H1 (cell line): ENCODE measurements around the gene TSEN34. TPM values are rescaled to one million over a fixed set of nuclear protein-coding genes. Genes with fewer than 3 reads are reported as not detected.
"Not testable (repeated sequence)": the region's sequence is repeated elsewhere in the genome, so short reads cannot be mapped to it uniquely, and the experiment has no call there.

Experiments used
- CTCF ChIA-PET: fragments of 300-600 bp; sonication (Branson Sonifier 250); formaldehyde crosslinking; loops from one replicate; lab custom pipeline; 2021; ENCODE audit not compliant: partially characterized antibody; lab: Charles Lee
- POLR2A ChIA-PET: fragments of 300-600 bp; sonication (Branson Sonifier 250); formaldehyde crosslinking; loops from one replicate; lab custom pipeline; 2021; ENCODE audit warnings: inconsistent platforms; ENCODE audit not compliant: partially characterized antibody; lab: Charles Lee
- DNase-seq, 2 experiments: peaks; one replicate each; pipeline versions ENCODE4 v3.0.0 to v3.0.0-alpha.2; 2010 to 2022; ENCODE audit warnings: low spot score in 2 of 2, low read depth in 1 of 2, mixed read lengths in 1 of 2
- FAIRE-seq: peaks from 2 replicates; lab custom pipeline; 2011; peaks lifted over from hg19 to GRCh38; lab: Jason Lieb, UNC
- H2AFZ ChIP-seq: 2 replicates; pipeline ENCODE4 v1.8.1; 2012; ENCODE audit warnings: low read length, inconsistent platforms
- H2AK5ac ChIP-seq: 2 replicates; pipeline ENCODE4 v1.6.1; 2013; ENCODE audit warnings: low read depth, low read length
- H2BK120ac ChIP-seq: replicated peaks from 2 replicates; pipeline ENCODE3; 2013; ENCODE audit warnings: low read depth, low read length, inconsistent platforms
- H2BK12ac ChIP-seq: 2 replicates; pipeline ENCODE4 v1.6.1; 2013; ENCODE audit warnings: low read depth, low read length
- H2BK15ac ChIP-seq: 2 replicates; pipeline ENCODE4 v1.6.1; 2013; ENCODE audit warnings: low read length
- H2BK20ac ChIP-seq: 2 replicates; pipeline ENCODE4 v1.6.1; 2013; ENCODE audit warnings: low read length
- H2BK5ac ChIP-seq: 2 replicates; pipeline ENCODE4 v1.6.1; 2013; ENCODE audit warnings: low read depth, low read length
- H3K14ac ChIP-seq: 2 replicates; pipeline ENCODE4 v1.6.1; 2013; ENCODE audit warnings: inconsistent platforms; ENCODE audit not compliant: insufficient read length
- H3K18ac ChIP-seq: 2 replicates; pipeline ENCODE4 v1.6.1; 2013; ENCODE audit warnings: low read length; ENCODE audit errors: extremely low read depth
- H3K23ac ChIP-seq: 2 replicates; pipeline ENCODE4 v1.6.1; 2013; ENCODE audit warnings: inconsistent platforms; ENCODE audit not compliant: insufficient read length
- H3K23me2 ChIP-seq: 2 replicates; pipeline ENCODE4 v1.6.1; 2013; ENCODE audit warnings: low read depth, low read length
- H3K27ac ChIP-seq: 2 replicates; pipeline ENCODE4 v1.6.1; 2011; ENCODE audit warnings: low read depth, low read length, inconsistent platforms
- H3K27me3 ChIP-seq, 4 experiments: replicated peaks in 1 of 4; 1 replicate in 1 of 4; 2 replicates in 3 of 4; pipeline versions ENCODE4 v1.6.1 to v1.8.1; 2011 to 2013; ENCODE audit warnings: low read length in 3 of 4, mild to moderate bottlenecking in 3 of 4, inconsistent platforms in 2 of 4, mixed read lengths in 2 of 4, moderate library complexity in 1 of 4; ENCODE audit not compliant: control insufficient read depth in 3 of 4, insufficient read depth in 3 of 4; ENCODE audit errors: extremely low read depth in 1 of 4
- H3K36me3 ChIP-seq, 4 experiments: 2 replicates each; pipeline versions ENCODE4 v1.6.1 to v1.8.1; 2011 to 2013; ENCODE audit warnings: mild to moderate bottlenecking in 4 of 4, low read length in 3 of 4, moderate library complexity in 2 of 4, control low read depth in 1 of 4, inconsistent platforms in 1 of 4; ENCODE audit not compliant: insufficient read depth in 4 of 4, control insufficient read depth in 2 of 4
- H3K4ac ChIP-seq: replicated peaks from 2 replicates; pipeline ENCODE3; 2013; ENCODE audit warnings: low read length, low read depth, mixed read lengths, inconsistent platforms; ENCODE audit not compliant: insufficient read length
- H3K4me1 ChIP-seq, 4 experiments: replicated peaks in 1 of 4; 1 replicate in 1 of 4; 2 replicates in 3 of 4; pipeline versions ENCODE4 v1.6.1 to v1.8.1; 2011 to 2013; ENCODE audit warnings: low read length in 3 of 4, inconsistent platforms in 2 of 4, mixed read lengths in 1 of 4; ENCODE audit not compliant: insufficient read depth in 4 of 4, control insufficient read depth in 3 of 4
- H3K4me2 ChIP-seq, 2 experiments: 2 replicates each; pipeline versions ENCODE4 v1.6.1 to v1.8.1; 2011 to 2013; ENCODE audit warnings: low read depth in 2 of 2, low read length in 2 of 2, control low read depth in 1 of 2, inconsistent platforms in 1 of 2, mild to moderate bottlenecking in 1 of 2; ENCODE audit not compliant: insufficient read depth in 1 of 2
- H3K4me3 ChIP-seq, 4 experiments: fragments of 200-600, 300-600 bp in 1 of 4; sonication (generic), shearing (Covaris generic), sonication (Bioruptor Twin) in 1 of 4; 2 replicates each; pipeline versions ENCODE4 v1.5.1 to v1.8.1; 2011 to 2016; ENCODE audit warnings: low read length in 4 of 4, low read depth in 3 of 4, control low read depth in 2 of 4, inconsistent platforms in 2 of 4, mild to moderate bottlenecking in 2 of 4, mixed read lengths in 1 of 4, moderate library complexity in 1 of 4; ENCODE audit not compliant: insufficient read depth in 2 of 4; ENCODE audit errors: extremely low read depth in 1 of 4
- H3K56ac ChIP-seq: replicated peaks from 2 replicates; pipeline ENCODE3; 2013; ENCODE audit warnings: low read depth, mild to moderate bottlenecking, mixed read lengths, low read length, inconsistent platforms; ENCODE audit not compliant: insufficient read length
- H3K79me1 ChIP-seq: 2 replicates; pipeline ENCODE4 v1.6.1; 2013; ENCODE audit warnings: low read depth, low read length, control low read depth
- H3K79me2 ChIP-seq, 2 experiments: 2 replicates each; pipeline versions ENCODE4 v1.6.1 to v1.8.1; 2012 to 2013; ENCODE audit warnings: low read length in 2 of 2, mild to moderate bottlenecking in 2 of 2, inconsistent platforms in 1 of 2; ENCODE audit not compliant: insufficient read depth in 2 of 2, control insufficient read depth in 1 of 2
- H3K9ac ChIP-seq, 4 experiments: replicated peaks in 1 of 4; 1 replicate in 1 of 4; 2 replicates in 3 of 4; pipeline versions ENCODE4 v1.6.1 to v1.8.1; 2011 to 2013; ENCODE audit warnings: low read depth in 3 of 4, low read length in 3 of 4, control low read depth in 2 of 4, mild to moderate bottlenecking in 2 of 4, moderate library complexity in 2 of 4, inconsistent platforms in 1 of 4; ENCODE audit errors: extremely low read depth in 1 of 4
- H3K9me3 ChIP-seq, 2 experiments: 2 replicates each; pipeline versions ENCODE4 v1.6.1 to v1.8.1; 2012 to 2013; ENCODE audit warnings: mild to moderate bottlenecking in 2 of 2, moderate library complexity in 2 of 2, control low read depth in 1 of 2, inconsistent platforms in 1 of 2, low read depth in 1 of 2, low read length in 1 of 2, mixed read lengths in 1 of 2; ENCODE audit not compliant: insufficient read depth in 2 of 2
- H4K20me1 ChIP-seq, 2 experiments: replicated peaks in 1 of 2; 2 replicates each; pipeline versions ENCODE3 to v1.8.1; 2011 to 2013; ENCODE audit warnings: inconsistent platforms in 2 of 2, low read length in 2 of 2, mild to moderate bottlenecking in 1 of 2; ENCODE audit not compliant: insufficient read depth in 2 of 2, control insufficient read depth in 1 of 2
- H4K5ac ChIP-seq: 2 replicates; pipeline ENCODE4 v1.6.1; 2013; ENCODE audit warnings: low read length, low read depth, mixed read lengths, inconsistent platforms; ENCODE audit not compliant: insufficient read length
- H4K8ac ChIP-seq: 2 replicates; pipeline ENCODE4 v1.8.0; 2013; ENCODE audit warnings: mild to moderate bottlenecking, moderate library complexity, low read length, inconsistent platforms; ENCODE audit not compliant: insufficient read depth; ENCODE audit errors: extremely low read depth
- H4K91ac ChIP-seq: replicated peaks from 2 replicates; pipeline ENCODE3; 2013; ENCODE audit warnings: low read length, mixed read lengths, inconsistent platforms; ENCODE audit not compliant: insufficient read length
- WGBS, 2 experiments: shearing (Covaris generic) in 1 of 2; methylation state at CpG; one replicate each; pipeline versions ENCODE4 v1.1.6 to v1.1.7; 2013 to 2015; ENCODE audit warnings: low lambda C conversion rate in 2 of 2, mixed read lengths in 2 of 2, inconsistent platforms in 1 of 2, low coverage in 1 of 2, missing lambda C conversion rate in 1 of 2; ENCODE audit not compliant: insufficient replicate concordance in 2 of 2, insufficient coverage in 1 of 2, insufficient read length in 1 of 2; ENCODE audit errors: extremely low coverage in 1 of 2, missing lambda C conversion rate in 1 of 2; 5-methylcytosine and 5-hydroxymethylcytosine counted together
- polyA plus RNA-seq, 7 experiments: library from polyadenylated mRNA; depleted of rRNA in 3 of 7; stranded (reverse) in 5 of 7; unstranded in 2 of 7; fragments of >200 nt in 5 of 7; fragments of 200-250 nt in 2 of 7; gene quantifications; 1 replicate in 5 of 7; 2 replicates in 1 of 7; 4 replicates in 1 of 7; pipeline versions ENCODE4 v1.2.1 to v1.2.3, GENCODE V29; 2011 to 2013; ENCODE audit warnings: missing spikeins in 2 of 7, mixed read lengths in 2 of 7
- total RNA-seq: library from RNA; stranded (reverse); fragmentation: NEBNext Ultra II Directional; extraction: Animal tissue kit (Norgen Biotek cat#: 25700); gene quantifications from 2 replicates; pipeline ENCODE4 v1.2.1, GENCODE V29; 2021

The TSEN34 gene
- total and polyA plus RNA-seq, 2 of the 8 experiments (the other 6 are each of a cell fraction or from before 2014, with no cell fraction given), result 22.5 to 52.3 TPM

DNA sequence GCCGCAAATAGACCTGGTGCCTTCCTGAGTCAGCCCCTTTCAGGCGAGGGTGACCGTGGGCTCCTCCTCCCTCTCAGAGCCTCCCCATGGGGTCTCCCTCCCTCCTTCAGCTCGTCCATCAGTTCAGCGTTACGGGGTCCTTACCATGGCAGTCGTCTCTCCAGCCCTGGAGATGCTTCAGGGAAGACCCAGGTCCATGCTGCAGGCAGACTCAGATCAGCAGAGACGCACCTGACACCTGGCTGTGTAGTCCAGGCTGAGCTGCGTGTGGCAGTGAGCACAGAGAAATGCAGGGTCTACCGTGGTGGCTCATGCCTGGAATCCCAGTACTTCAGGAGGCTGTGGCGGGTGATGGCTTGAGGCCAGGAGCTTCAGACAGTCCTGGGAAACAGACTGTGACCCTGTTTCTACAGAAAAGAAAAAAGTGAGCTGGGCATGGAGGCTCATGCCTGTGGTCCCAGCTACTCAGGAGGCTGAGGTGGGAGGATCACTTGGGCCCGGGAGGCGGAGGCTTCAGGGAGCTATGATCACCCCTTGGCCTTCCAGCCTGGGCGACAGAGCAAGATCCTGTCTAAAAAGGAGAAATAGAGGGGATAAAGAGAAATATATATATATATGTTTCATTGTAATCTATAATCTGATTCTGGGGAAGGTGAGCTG lies 32.3 kb downstream of the TSEN34 start:
- not testable (repeated sequence) for H2AFZ ChIP-seq, H3K4ac ChIP-seq, H3K56ac ChIP-seq, H4K5ac ChIP-seq, H4K91ac ChIP-seq, H3K27me3 ChIP-seq, H2BK12ac ChIP-seq, FAIRE-seq, H3K4me1 ChIP-seq, H3K9me3 ChIP-seq, DNase-seq, H3K18ac ChIP-seq, H2BK15ac ChIP-seq, H3K9ac ChIP-seq, H3K4me2 ChIP-seq, H4K8ac ChIP-seq, H3K79me2 ChIP-seq, H2BK120ac ChIP-seq, H3K27ac ChIP-seq, H2AK5ac ChIP-seq, H2BK5ac ChIP-seq, H3K36me3 ChIP-seq, H4K20me1 ChIP-seq, H3K23ac ChIP-seq, H3K79me1 ChIP-seq, H3K23me2 ChIP-seq, H3K14ac ChIP-seq, H2BK20ac ChIP-seq, H3K4me3 ChIP-seq
- ChIA-PET CTCF (interaction anchor here (1.3 to 1.9 kb wide), 2 partner anchors 9 to 168 kb away, joined by 5 to 6 read pairs; no protein-coding TSS in a partner anchor), POLR2A (interaction anchor here (0.8 to 5.4 kb wide), 5 partner anchors 9 to 23 kb away, joined by 3 to 33 read pairs (median 11); partner anchors contain the start of gene RPS9)
- WGBS, 2 experiments, result 82% methylated on average over 14 of the region's 14 CpGs; no CpG with 5 or more reads in 1 of the 2 experiments

DNA sequence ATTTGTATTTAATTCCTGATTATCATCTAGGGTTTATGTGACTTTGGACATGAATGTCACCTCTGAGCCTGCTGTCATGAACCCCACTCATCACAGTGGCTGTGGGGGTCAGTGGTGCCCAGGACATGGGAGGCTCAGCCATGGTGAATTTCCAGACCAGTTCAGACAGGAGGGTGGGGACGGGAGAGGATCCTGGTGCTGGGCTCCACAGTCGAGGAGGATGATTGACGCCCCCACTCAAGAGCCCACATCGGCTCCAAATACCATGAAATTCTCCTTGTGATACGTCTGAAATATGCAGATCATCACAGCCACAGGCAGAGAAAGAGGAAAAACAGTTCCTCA lies 32.8 kb downstream of the TSEN34 start:
- H3K27me3 ChIP-seq, H3K4me3 ChIP-seq, H2BK20ac ChIP-seq, H2BK5ac ChIP-seq, H3K9ac ChIP-seq, H3K79me1 ChIP-seq, H3K9me3 ChIP-seq, DNase-seq, H3K4me2 ChIP-seq, H2BK12ac ChIP-seq, H3K27ac ChIP-seq, H3K18ac ChIP-seq, H3K4ac ChIP-seq, H3K79me2 ChIP-seq, H3K36me3 ChIP-seq, H4K20me1 ChIP-seq, H3K23me2 ChIP-seq, FAIRE-seq, H2BK120ac ChIP-seq, H4K5ac ChIP-seq, H3K14ac ChIP-seq, H3K56ac ChIP-seq, H4K91ac ChIP-seq, H4K8ac ChIP-seq, H2AFZ ChIP-seq, H2AK5ac ChIP-seq, H3K4me1 ChIP-seq, H2BK15ac ChIP-seq, H3K23ac ChIP-seq: not testable (repeated sequence)
- POLR2A ChIA-PET, result interaction anchor here (1.3 to 5.4 kb wide), 4 partner anchors 13 to 23 kb away, joined by 3 to 33 read pairs (median 14); partner anchors contain the start of gene RPS9
- CTCF ChIA-PET, result interaction anchor here (1.3 to 1.9 kb wide), 2 partner anchors 8 to 167 kb away, joined by 5 to 6 read pairs; no protein-coding TSS in a partner anchor
- 78% methylated on average over 5 of the region's 5 CpGs; no CpG with 5 or more reads in 1 of the 2 experiments for WGBS, 2 experiments
